Activated CD8-positive, alpha-beta memory T cell treated with anti-CD3 and anti-CD28 coated beads, Interleukin-2, amount 50 U/mL, for 1 hour (primary cell): ENCODE results near the gene PRPF31.
A peak's percentile ranks its signal among the peaks of the same experiment; 100 is the strongest.
"Not testable (repeated sequence)": the region's sequence is repeated elsewhere in the genome, so short reads cannot be mapped to it uniquely, and the experiment has no call there.

Experiments used
- DNase-seq: peaks from one replicate; pipeline ENCODE4 v3.0.0-alpha.2; 2020; ENCODE audit errors: extremely low read depth

The PRPF31 gene, protein sequence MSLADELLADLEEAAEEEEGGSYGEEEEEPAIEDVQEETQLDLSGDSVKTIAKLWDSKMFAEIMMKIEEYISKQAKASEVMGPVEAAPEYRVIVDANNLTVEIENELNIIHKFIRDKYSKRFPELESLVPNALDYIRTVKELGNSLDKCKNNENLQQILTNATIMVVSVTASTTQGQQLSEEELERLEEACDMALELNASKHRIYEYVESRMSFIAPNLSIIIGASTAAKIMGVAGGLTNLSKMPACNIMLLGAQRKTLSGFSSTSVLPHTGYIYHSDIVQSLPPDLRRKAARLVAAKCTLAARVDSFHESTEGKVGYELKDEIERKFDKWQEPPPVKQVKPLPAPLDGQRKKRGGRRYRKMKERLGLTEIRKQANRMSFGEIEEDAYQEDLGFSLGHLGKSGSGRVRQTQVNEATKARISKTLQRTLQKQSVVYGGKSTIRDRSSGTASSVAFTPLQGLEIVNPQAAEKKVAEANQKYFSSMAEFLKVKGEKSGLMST

DNA sequence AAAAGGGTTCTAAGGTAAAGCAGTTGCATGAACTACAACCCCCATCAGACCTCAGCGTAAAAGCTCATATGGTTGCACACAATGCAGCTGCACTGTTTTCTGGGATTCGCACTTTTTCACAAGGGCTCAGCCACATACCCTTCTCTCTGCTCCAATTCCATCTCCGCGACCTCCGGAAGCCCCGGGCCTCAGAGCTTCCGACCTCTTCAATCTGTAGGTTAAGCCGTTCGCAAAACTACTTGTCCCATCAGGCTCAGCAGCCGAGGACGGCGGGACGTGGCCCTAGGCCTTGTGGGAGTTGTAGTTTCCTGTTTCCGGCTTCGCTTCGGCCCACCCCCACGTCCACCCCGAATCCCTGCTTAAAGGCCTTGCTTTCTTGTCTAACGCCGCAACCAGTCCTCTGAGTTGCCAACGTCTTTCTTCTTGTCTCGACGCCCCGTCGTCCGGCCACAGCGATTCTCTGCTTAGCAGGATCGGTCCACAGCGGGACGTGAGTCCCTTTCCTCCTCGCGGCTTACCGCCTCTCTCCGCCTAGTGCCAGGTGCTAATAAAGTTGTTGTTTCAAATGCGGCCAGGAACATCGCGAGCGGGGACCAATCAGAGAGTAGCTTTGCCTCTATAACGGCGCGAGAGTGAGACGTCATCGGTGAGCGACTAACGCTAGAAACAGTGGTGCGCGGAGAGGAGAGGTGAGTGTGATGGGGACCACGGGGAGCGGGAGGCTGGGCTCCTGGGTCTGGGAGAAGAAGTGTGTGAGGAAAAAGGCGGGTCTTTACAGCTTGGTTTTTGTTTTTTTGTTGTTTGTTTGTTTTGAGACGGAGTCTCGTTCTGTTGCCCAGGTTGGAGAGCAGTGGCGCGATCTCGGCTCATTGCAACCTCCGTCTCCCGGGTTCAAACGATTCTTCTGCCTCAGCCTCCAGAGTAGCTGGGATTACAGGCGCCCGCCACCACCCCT, at the start of gene PRPF31, which contains the start of gene TFPT:
PRPF31 (plus strand) TSS at position 646 of the 955 bp plus-strand sequence. CDS start 2,525 bp downstream, outside the sequence.
TFPT (minus strand) TSS at position 549 of the 955 bp plus-strand sequence; CDS start at position 161, 388 bp downstream.
- DNase-seq = peak; percentile 97

DNA sequence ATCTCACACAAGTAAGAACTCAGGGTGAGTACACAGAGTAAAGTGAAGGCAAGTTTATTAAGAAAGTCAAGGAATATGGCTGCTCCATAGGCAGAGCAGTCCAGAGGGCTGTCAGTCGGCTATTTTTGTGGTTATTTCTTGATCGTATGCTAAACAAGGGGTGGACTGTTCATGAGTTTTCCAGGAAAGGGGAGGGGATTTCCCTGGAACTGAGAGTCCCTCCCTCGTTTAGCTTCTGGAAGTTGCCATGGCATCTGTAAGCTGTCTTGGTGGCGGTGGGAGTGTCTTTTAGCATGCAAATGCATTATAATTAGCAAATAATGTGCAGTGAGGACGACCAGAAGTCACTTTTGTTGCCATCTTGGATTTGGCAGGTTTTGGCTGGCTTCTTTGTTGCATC, 46.1 kb upstream of the PRPF31 start:
- no peak for DNase-seq

GRCh38 chr19:54073829-54074228, 41.7 kb upstream of the PRPF31 start:
- DNase-seq = no peak

- DNase-seq = no peak
Observed at GRCh38 chr19:54074851-54075250, 40.7 kb upstream of the PRPF31 start.

GRCh38 chr19:54077334-54077733, 38.2 kb upstream of the PRPF31 start:
- DNase-seq = no peak

DNA sequence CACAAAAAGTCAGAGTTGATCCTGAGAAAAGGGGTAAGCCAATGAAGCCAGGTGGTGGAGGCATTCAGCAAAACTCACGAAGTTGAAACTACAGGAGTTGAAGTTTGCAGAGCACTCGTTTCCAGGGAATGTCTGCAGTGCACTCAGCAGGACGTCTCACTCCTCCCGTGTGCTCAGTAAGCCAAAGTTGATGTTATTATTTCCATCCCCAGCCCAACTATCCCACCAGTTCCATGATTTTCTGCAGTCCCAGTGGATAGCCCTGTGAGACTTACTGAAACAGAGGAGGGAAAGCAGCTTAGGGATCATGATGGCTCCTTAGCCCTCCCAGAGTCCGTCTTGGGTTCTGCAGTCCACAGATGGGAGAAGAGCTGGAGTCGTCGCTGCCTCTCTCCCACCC, 34.5 kb upstream of the PRPF31 start, which contains the start of gene TARM1:
TARM1 (minus strand) TSS at position 334 of the 400 bp plus-strand sequence; CDS start at position 309, 25 bp downstream.
- no peak for DNase-seq

- no peak for DNase-seq
Observed at GRCh38 chr19:54084410-54084809, 31.1 kb upstream of the PRPF31 start.

GRCh38 chr19:54094426-54095000, 21.0 kb upstream of the PRPF31 start:
- no peak for DNase-seq

- no peak for DNase-seq
Observed at GRCh38 chr19:54095136-54095858, 20.3 kb upstream of the PRPF31 start.

DNA sequence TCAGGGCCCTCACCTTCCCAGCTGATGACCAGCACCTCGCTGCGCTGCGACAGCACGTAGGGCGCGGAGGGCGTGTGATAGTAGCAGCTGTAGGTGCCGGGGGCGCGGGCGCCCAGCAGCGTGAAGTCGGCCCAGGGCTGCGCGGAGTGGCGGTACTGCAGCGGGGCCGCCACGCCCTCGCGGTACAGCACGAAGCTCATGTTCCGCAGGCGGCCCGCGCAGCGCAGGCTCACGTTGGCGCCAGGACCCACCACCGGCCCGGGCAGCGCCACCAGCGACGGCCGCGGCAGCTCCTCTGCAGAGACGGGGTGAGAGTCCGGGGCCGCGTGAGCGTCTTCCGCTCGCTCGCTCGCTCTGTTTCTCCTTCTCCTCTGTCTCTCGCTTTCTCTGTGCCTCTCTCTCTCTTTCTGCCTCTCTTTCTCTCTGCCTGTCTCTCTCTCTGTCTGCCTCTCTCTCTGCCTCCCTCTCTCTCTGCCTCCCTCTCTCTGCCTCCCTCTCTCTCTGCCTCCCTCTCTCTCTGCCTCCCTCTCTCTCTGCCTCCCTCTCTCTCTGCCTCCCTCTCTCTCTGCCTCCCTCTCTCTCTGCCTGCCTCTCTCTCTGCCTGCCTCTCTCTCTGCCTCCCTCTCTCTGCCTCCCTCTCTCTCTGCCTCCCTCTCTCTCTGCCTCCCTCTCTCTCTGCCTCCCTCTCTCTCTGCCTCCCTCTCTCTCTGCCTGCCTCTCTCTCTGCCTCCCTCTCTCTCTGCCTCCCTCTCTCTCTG, 19.5 kb upstream of the PRPF31 start:
- not testable (repeated sequence) for DNase-seq

GRCh38 chr19:54096617-54097106, 18.9 kb upstream of the PRPF31 start:
- DNase-seq = no peak

GRCh38 chr19:54099190-54099902, 16.2 kb upstream of the PRPF31 start:
- DNase-seq = no peak

- not testable (repeated sequence) for DNase-seq
Observed at GRCh38 chr19:54099903-54100255, 15.7 kb upstream of the PRPF31 start.

GRCh38 chr19:54100561-54100960, 15.0 kb upstream of the PRPF31 start, which contains the start of gene OSCAR:
OSCAR (minus strand) TSS chr19:54100803; CDS start chr19:54100792, 11 bp downstream.
- DNase-seq = no peak

- DNase-seq = peak; percentile 88
Observed at GRCh38 chr19:54102421-54103169, 13.0 kb upstream of the PRPF31 start, which contains the start of gene NDUFA3. NDUFA3 (plus strand) TSS chr19:54102855; CDS start chr19:54102879, 24 bp downstream.

DNA sequence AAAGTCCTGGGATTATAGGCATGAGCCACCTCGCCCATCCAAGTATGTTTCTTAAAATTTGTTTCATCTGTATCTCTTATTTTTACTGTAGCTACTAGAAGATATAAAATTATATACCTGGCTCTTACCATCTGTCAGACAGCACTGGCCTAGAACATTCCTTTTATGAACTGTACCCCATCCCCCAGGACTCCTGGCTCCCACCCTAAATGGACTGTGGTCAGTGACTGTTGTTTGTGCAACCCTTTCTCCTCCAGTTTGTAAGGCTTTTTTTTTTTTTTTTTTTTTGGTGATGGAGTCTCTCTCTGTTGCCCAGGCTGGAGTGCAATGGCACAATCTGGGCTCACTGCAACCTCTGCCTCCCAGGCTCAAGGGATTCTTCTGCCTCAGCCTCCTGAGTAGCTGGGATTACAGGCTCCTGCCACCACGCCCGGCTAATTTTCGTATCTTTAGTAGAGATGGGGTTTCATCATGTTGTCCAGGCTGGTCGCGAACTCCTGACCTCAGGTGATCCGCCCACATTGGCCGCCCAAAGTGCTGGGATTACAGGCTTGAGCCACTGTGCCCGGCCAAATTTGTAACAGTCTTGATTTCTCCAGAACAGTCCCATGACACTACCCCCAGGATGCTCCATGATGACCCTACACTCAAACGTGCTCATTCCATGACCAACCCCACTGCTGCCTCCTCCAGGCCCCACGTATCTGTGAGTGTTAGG, 10.4 kb upstream of the PRPF31 start:
- DNase-seq = no peak

GRCh38 chr19:54105796-54106195, 9.8 kb upstream of the PRPF31 start:
- no peak for DNase-seq

GRCh38 chr19:54106716-54107115, 8.8 kb upstream of the PRPF31 start:
- no peak for DNase-seq
